ENCODE results near the gene PTGDR. TPM values are rescaled to one million over a fixed set of nuclear protein-coding genes. Genes with fewer than 3 reads are reported as not detected.

PTGDR gene
- total and polyA plus RNA-seq, 11 donors = 0.33 to 2.5 (median 0.88) TPM

GRCh38 chr14:52283099-52283498, 15.6 kb downstream of the PTGDR start:
- intact Hi-C loops (cut with DNase I) = no loop called here
- H3K36me3 ChIP-seq = no peaks in the 10 kb centered on the region
- no peak for ATAC-seq

GRCh38 chr14:52286661-52287649, 19.5 kb downstream of the PTGDR start:
- Histone ChIP-seq H3K27ac (no peak overlapping the region), H3K4me1 (no peaks in the 10 kb centered on the region), H3K36me3 (no peaks in the 10 kb centered on the region), H3K4me3 (no peak overlapping the region), H3K27me3 (peaks cover 0 to 6% (median 0%) of the 10 kb centered on the region in 9 donors), H3K9me3 (peaks cover 0 to 3% (median 0%) of the 10 kb centered on the region in 12 donors)
- DNase-seq (no peak), ATAC-seq (no peak)
- TF ChIP-seq POLR2A (IDR thresholded peaks at IDR 0.05) (no peak), CTCF (IDR thresholded peaks at IDR 0.05) (no peak)
- intact Hi-C loops (cut with DNase I) = no loop called here
- 67 to 82% (median 74%) methylated on average over 4 of the region's 4 CpGs for WGBS, 4 donors

More at GRCh38 chr14:52283099-52283498, 15.6 kb downstream of the PTGDR start:
- H3K4me3 ChIP-seq = no peak overlapping the region
- TF ChIP-seq POLR2A (IDR thresholded peaks at IDR 0.05) (no peak), CTCF (IDR thresholded peaks at IDR 0.05) (no peak)
- H3K27me3 ChIP-seq = peaks cover 0 to 6% (median 0%) of the 10 kb centered on the region in 9 donors
- H3K9me3 ChIP-seq = peaks cover 0 to 1% (median 0%) of the 10 kb centered on the region in 12 donors
- H3K4me1 ChIP-seq = peaks cover 0 to 13% (median 0%) of the 10 kb centered on the region in 12 donors
- no peak for DNase-seq
- 77 to 84% (median 81%) methylated on average over 2 of the region's 2 CpGs for WGBS, 4 donors
- no peak overlapping the region for H3K27ac ChIP-seq

- TF ChIP-seq POLR2A (IDR thresholded peaks at IDR 0.05) = no peak
- no peak for TF ChIP-seq CTCF (IDR thresholded peaks at IDR 0.05)
- WGBS, 4 donors = 90 to 97% (median 95%) methylated on average over 2 of the region's 2 CpGs
- DNase-seq = no peak
- no peaks in the 10 kb centered on the region for H3K36me3 ChIP-seq
- H3K4me3 ChIP-seq = no peak overlapping the region
- no peak for ATAC-seq
- no peaks in the 10 kb centered on the region for H3K27me3 ChIP-seq
- intact Hi-C loops (cut with DNase I) = no loop called here
- no peak overlapping the region for H3K27ac ChIP-seq
- H3K9me3 ChIP-seq = no peaks in the 10 kb centered on the region
- peaks cover 0 to 5% (median 0%) of the 10 kb centered on the region in 12 donors for H3K4me1 ChIP-seq
These were observed 28.9 kb downstream of the PTGDR start for GRCh38 chr14:52296378-52296777.

DNA sequence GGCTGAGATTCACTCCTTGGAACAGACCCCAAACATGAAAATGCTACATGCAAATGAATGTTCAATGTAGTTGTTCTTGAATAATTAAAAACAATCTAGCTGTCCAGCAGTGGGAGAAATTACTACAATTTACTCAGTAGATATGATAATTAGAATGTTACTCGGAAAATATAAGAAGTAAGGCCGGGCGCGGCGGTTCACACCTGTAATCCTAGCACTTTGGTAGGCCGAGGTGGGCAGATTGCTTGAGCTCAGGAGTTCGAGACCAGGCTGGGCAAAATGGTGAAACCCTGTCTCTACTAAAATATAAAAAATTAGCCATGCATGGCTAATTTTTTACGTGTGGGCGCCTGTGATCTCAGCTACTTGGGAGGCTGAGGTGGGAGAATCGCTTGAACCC, 31.3 kb downstream of the PTGDR start:
- intact Hi-C loops (cut with DNase I) = loop anchor here in 2 of 10 donors (1.0 to 2.0 kb wide), 2 partner anchors 174 to 175 kb away; no protein-coding TSS in a partner anchor
- Histone ChIP-seq H3K27me3 (no peaks in the 10 kb centered on the region), H3K36me3 (no peaks in the 10 kb centered on the region), H3K4me3 (no peak overlapping the region), H3K27ac (no peak overlapping the region), H3K4me1 (peaks cover 0 to 9% (median 0%) of the 10 kb centered on the region in 12 donors), H3K9me3 (no peaks in the 10 kb centered on the region)
- no peak for ATAC-seq
- DNase-seq = no peak
- no peak for TF ChIP-seq POLR2A (IDR thresholded peaks at IDR 0.05)
- TF ChIP-seq CTCF (IDR thresholded peaks at IDR 0.05) = no peak
- WGBS, 4 donors = 93 to 94% (median 93%) methylated on average over 10 of the region's 10 CpGs

Measured in heart left ventricle (tissue), 16 donors.